SK-N-SH treated with all-trans-retinoic acid at 6 μM for 48 hours (cell line): ENCODE results near the gene TAF4B.
"Not testable (repeated sequence)": the region's sequence is repeated elsewhere in the genome, so short reads cannot be mapped to it uniquely, and the experiment has no call there.

ENCODE experiments used
- ATAC-seq: fragments of 200-7000 bp; cut with Tn5 transposase; 3 replicates; pipeline ENCODE4 v1.9.1; 2020; ENCODE audit warnings: mild to moderate bottlenecking, moderate library complexity
- ARNTL ChIP-seq: fragments of 450-650 bp; formaldehyde crosslinking; IDR thresholded peaks from 2 replicates; pipeline ENCODE4 v1.5.0; 2020; ENCODE audit warnings: low read depth, mild to moderate bottlenecking, moderate library complexity, borderline replicate concordance
- BACH2 ChIP-seq: fragments of 250-450 bp; sonication (Bioruptor Pico); IDR thresholded peaks from 2 replicates; pipeline ENCODE4 v1.9.0; 2021; ENCODE audit warnings: mild to moderate bottlenecking, borderline replicate concordance
- CREB5 ChIP-seq: fragments of 250-450 bp; sonication (Bioruptor Pico); IDR thresholded peaks from 2 replicates; pipeline ENCODE4 v1.5.1; 2020; ENCODE audit warnings: low read depth, mild to moderate bottlenecking, moderate library complexity
- CSDC2 ChIP-seq: fragments of 250-450 bp; sonication (Bioruptor Pico); IDR thresholded peaks from 2 replicates; pipeline ENCODE4 v1.5.0; 2020; ENCODE audit warnings: mild to moderate bottlenecking, moderate library complexity
- CSRNP3 ChIP-seq: fragments of 250-450 bp; sonication (Bioruptor Pico); IDR thresholded peaks from 2 replicates; pipeline ENCODE4 v1.5.1; 2021; ENCODE audit warnings: mild to moderate bottlenecking, moderate library complexity
- ESRRG ChIP-seq: fragments of 250-450 bp; sonication (Bioruptor Pico); IDR thresholded peaks from 2 replicates; pipeline ENCODE4 v1.6.1; 2021; ENCODE audit warnings: mild to moderate bottlenecking
- GLIS3 ChIP-seq: fragments of 250-450 bp; sonication (Bioruptor Pico); IDR thresholded peaks from 2 replicates; pipeline ENCODE4 v1.5.0; 2020; ENCODE audit warnings: mild to moderate bottlenecking, moderate library complexity
- ISL1 ChIP-seq: fragments of 250-450 bp; sonication (Bioruptor Pico); IDR thresholded peaks from 2 replicates; pipeline ENCODE4 v2.1.2; 2022; ENCODE audit warnings: mild to moderate bottlenecking, moderate library complexity
- OSR1 ChIP-seq: fragments of 250-450 bp; sonication (Bioruptor Pico); IDR thresholded peaks from 2 replicates; pipeline ENCODE4 v1.8.0; 2022; ENCODE audit warnings: moderate library complexity, mild to moderate bottlenecking, inconsistent platforms
- PATZ1 ChIP-seq: fragments of 250-450 bp; sonication (Bioruptor Pico); IDR thresholded peaks from 2 replicates; pipeline ENCODE4 v1.8.0; 2020; ENCODE audit warnings: mild to moderate bottlenecking, moderate library complexity, borderline replicate concordance
- POU6F1 ChIP-seq: fragments of 250-450 bp; sonication (Bioruptor Pico); IDR thresholded peaks from 2 replicates; pipeline ENCODE4 v1.8.0; 2021; ENCODE audit warnings: low read depth, mild to moderate bottlenecking, moderate library complexity, borderline replicate concordance
- PPARA ChIP-seq: fragments of 250-450 bp; sonication (Bioruptor Pico); IDR thresholded peaks from 2 replicates; pipeline ENCODE4 v1.5.0; 2020; ENCODE audit warnings: mild to moderate bottlenecking, borderline replicate concordance
- RARB ChIP-seq: fragments of 250-450 bp; sonication (Bioruptor Pico); IDR thresholded peaks from 2 replicates; pipeline ENCODE4 v1.8.0; 2021; ENCODE audit warnings: mild to moderate bottlenecking, moderate library complexity
- SNAI2 ChIP-seq: fragments of 250-450 bp; sonication (Bioruptor Pico); IDR thresholded peaks from 2 replicates; pipeline ENCODE4 v1.5.0; 2020; ENCODE audit warnings: mild to moderate bottlenecking, moderate library complexity
- TCF4 ChIP-seq: fragments of 250-450 bp; sonication (Bioruptor Pico); IDR thresholded peaks from 2 replicates; pipeline ENCODE4 v1.8.0; 2021; ENCODE audit warnings: mild to moderate bottlenecking, moderate library complexity, borderline replicate concordance
- TOX ChIP-seq: fragments of 250-450 bp; sonication (Bioruptor Pico); IDR thresholded peaks from 2 replicates; pipeline ENCODE4 v1.8.0; 2021; ENCODE audit warnings: mild to moderate bottlenecking, moderate library complexity, borderline replicate concordance
- ZC3H10 ChIP-seq: fragments of 250-450 bp; sonication (Bioruptor Pico); IDR thresholded peaks from 2 replicates; pipeline ENCODE4 v1.5.1; 2021; ENCODE audit warnings: mild to moderate bottlenecking, moderate library complexity
- ZFP3 ChIP-seq: fragments of 250-450 bp; sonication (Bioruptor Pico); IDR thresholded peaks from 2 replicates; pipeline ENCODE4 v1.5.0; 2020; ENCODE audit warnings: mild to moderate bottlenecking, moderate library complexity
- ZFP30 ChIP-seq: fragments of 450-650 bp; formaldehyde crosslinking; IDR thresholded peaks from 2 replicates; pipeline ENCODE4 v1.5.0; 2022; ENCODE audit warnings: mild to moderate bottlenecking, moderate library complexity
- ZNF8 ChIP-seq: fragments of 450-650 bp; formaldehyde crosslinking; IDR thresholded peaks from 2 replicates; pipeline ENCODE4 v1.5.0; 2020; ENCODE audit warnings: mild to moderate bottlenecking, moderate library complexity
- TF ChIP-seq, protein P1 (sequence below): fragments of 250-450 bp; sonication (Bioruptor Pico); IDR thresholded peaks from 2 replicates; pipeline ENCODE4 v1.5.0; 2020; ENCODE audit warnings: mild to moderate bottlenecking, moderate library complexity

The TAF4B gene

GRCh38 chr18:26376105-26376504 is 149.9 kb downstream of the TAF4B start:
- no peak for TF ChIP-seq TOX (CRISPR knock-in tag)
- no peak for TF ChIP-seq BACH2 (CRISPR knock-in tag)
- no peak for TF ChIP-seq ARNTL
- TF ChIP-seq GLIS3 (CRISPR knock-in tag) = no peak
- TF ChIP-seq RARB = no peak
- TF ChIP-seq PPARA (CRISPR knock-in tag) = no peak
- no peak for TF ChIP-seq TCF4 (CRISPR knock-in tag)
- TF ChIP-seq ISL1 (CRISPR knock-in tag) = no peak
- TF ChIP-seq ZC3H10 (CRISPR knock-in tag) = no peak
- TF ChIP-seq, all 23 proteins: peak for 0

DNA sequence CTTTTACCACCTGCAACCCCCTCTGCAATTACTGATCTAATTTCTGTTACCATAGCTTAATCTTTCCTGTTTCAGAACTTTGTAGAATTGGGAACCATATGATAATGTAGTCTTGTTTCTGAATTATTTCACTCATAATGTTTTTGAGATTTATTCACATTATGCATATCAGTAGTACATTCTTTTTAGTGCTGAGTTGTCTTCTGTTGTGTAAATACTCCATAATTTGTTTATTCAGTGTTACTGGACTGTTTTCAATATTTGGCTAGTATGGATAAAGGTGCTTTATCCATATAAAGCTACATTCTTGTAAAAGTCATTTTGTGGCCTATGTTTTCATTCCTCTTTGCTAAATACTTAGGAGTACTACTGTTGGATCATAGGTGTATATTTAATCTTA is 152.5 kb downstream of the TAF4B start:
- ATAC-seq = no peak
- TF ChIP-seq ZNF8 (CRISPR knock-in tag) = no peak
- TF ChIP-seq OSR1 = no peak
- TF ChIP-seq PPARA (CRISPR knock-in tag) = no peak
- TF ChIP-seq ZFP3 = no peak
- no peak for TF ChIP-seq TCF4 (CRISPR knock-in tag)
- no peak for TF ChIP-seq RARB
- TF ChIP-seq SNAI2 = no peak
- TF ChIP-seq ISL1 (CRISPR knock-in tag) = no peak
- TF ChIP-seq ESRRG (CRISPR knock-in tag) = no peak
- TF ChIP-seq CSRNP3 (CRISPR knock-in tag) = no peak
- TF ChIP-seq BACH2 (CRISPR knock-in tag) = no peak
- no peak for TF ChIP-seq GLIS3 (CRISPR knock-in tag)
- no peak for TF ChIP-seq ZC3H10 (CRISPR knock-in tag)
- TF ChIP-seq ARNTL = no peak
- TF ChIP-seq PATZ1 = no peak
- no peak for TF ChIP-seq ZFP30

More at GRCh38 chr18:26376105-26376504, 149.9 kb downstream of the TAF4B start:
- ATAC-seq = no peak

GRCh38 chr18:26381555-26381954 is 155.3 kb downstream of the TAF4B start:
- ATAC-seq = not testable (repeated sequence)

DNA sequence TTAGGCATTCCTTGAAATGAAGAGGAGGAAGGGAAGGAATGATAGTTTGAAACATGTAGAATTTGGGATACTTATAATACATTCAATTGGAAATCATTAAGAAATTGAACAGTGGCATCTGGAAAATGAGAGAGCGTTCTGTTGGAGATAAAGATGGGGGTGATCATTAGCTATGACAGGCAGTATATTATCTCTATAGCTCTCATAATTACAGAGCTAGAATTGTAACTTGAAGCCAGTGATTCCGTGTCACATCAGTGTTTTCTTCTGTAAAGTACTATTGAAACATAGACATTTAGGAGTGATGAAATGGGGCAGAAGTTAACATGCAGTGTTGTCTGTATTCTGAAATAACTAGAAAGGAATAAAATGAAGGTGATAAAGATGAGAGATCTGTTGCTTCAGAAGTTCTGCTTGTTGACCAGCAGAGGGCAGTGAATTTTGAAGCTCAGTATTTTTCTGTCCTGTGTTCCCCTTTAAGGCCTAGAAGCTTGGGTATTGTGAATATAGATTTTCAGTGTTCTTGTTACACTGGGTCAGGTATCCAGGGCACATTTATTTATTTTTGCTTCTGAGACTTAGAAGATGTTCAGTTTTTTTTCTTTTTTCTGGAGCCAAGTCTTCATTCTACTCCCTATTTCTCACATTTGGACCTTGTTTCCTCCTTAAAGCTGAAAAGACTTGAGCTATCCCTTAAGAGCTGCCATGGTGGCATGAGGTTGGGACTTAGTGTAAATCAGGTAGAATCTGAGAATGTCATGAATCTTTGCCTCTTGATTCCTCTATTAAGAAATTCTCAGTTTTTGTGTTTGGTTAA is 157.4 kb downstream of the TAF4B start:
- ATAC-seq = peak; percentile 90
- no peak for TF ChIP-seq ARNTL
- no peak for TF ChIP-seq GLIS3 (CRISPR knock-in tag)
- no peak for TF ChIP-seq CREB5 (CRISPR knock-in tag)
- no peak for TF ChIP-seq ZC3H10 (CRISPR knock-in tag)
- no peak for TF ChIP-seq ISL1 (CRISPR knock-in tag)
- no peak for TF ChIP-seq ZNF8 (CRISPR knock-in tag)
- TF ChIP-seq CSDC2 (CRISPR knock-in tag) = no peak
- TF ChIP-seq POU6F1 = no peak
- no peak for TF ChIP-seq SNAI2

DNA sequence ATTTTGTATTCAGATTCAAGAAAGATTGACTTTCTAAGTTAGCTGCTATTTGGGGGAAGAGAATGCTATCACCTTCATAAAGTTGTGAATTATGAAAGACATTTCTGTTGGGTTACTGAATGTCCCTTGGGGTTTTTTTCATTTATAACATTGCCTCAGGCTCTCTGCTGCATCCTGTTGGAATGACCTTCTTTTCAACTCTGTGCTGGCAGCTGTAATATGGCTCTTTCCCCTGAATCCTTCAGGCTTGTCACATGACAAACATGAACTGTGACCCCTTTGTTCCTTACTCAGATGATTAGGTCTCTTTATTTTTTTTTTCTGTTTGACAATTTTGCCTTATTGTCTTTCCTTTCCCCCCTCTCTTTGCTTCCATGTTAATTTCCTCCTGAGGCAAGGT is 159.8 kb downstream of the TAF4B start:
- ATAC-seq = no peak
- TF ChIP-seq CSDC2 (CRISPR knock-in tag) (no peak), TOX (CRISPR knock-in tag) (no peak), SNAI2 (no peak), ZC3H10 (CRISPR knock-in tag) (no peak), PATZ1 (no peak), CSRNP3 (CRISPR knock-in tag) (no peak)
- TF ChIP-seq, protein P1, sequence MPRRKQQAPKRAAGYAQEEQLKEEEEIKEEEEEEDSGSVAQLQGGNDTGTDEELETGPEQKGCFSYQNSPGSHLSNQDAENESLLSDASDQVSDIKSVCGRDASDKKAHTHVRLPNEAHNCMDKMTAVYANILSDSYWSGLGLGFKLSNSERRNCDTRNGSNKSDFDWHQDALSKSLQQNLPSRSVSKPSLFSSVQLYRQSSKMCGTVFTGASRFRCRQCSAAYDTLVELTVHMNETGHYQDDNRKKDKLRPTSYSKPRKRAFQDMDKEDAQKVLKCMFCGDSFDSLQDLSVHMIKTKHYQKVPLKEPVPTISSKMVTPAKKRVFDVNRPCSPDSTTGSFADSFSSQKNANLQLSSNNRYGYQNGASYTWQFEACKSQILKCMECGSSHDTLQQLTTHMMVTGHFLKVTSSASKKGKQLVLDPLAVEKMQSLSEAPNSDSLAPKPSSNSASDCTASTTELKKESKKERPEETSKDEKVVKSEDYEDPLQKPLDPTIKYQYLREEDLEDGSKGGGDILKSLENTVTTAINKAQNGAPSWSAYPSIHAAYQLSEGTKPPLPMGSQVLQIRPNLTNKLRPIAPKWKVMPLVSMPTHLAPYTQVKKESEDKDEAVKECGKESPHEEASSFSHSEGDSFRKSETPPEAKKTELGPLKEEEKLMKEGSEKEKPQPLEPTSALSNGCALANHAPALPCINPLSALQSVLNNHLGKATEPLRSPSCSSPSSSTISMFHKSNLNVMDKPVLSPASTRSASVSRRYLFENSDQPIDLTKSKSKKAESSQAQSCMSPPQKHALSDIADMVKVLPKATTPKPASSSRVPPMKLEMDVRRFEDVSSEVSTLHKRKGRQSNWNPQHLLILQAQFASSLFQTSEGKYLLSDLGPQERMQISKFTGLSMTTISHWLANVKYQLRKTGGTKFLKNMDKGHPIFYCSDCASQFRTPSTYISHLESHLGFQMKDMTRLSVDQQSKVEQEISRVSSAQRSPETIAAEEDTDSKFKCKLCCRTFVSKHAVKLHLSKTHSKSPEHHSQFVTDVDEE = no peak
